Effector CD8-positive, alpha-beta T cell (primary cell): Measurements from ENCODE around the gene SLC39A11.
"Not testable (repeated sequence)": the region's sequence is repeated elsewhere in the genome, so short reads cannot be mapped to it uniquely, and the experiment has no call there.

Source experiments
- DNase-seq: peaks from one replicate; lab custom pipeline; 2025; lab: John Stamatoyannopoulos, UW

The SLC39A11 gene

DNA sequence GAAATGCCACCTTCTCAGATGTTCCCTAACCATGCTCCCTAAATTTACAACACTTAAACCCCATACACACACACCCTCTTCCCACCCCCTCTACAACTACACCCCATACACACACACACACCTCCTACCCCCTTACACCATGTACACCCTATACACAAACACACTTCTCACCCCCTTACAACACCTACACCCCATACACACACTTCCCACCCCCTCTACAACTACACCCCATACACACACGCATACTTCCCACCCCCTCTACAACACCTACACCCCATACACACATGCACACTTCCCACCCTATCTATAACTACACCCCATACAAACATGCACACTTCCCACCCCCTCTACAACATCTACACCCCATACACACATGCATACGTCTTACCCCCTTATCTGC lies 172.0 kb downstream of the SLC39A11 start:
- no peak for DNase-seq

- no peak for DNase-seq
Observed at GRCh38 chr17:72916991-72917390, 175.5 kb downstream of the SLC39A11 start.

- no peak for DNase-seq
Observed at GRCh38 chr17:72915625-72916081, 176.8 kb downstream of the SLC39A11 start.

GRCh38 chr17:72913142-72913682 lies 179.3 kb downstream of the SLC39A11 start:
- no peak for DNase-seq

DNA sequence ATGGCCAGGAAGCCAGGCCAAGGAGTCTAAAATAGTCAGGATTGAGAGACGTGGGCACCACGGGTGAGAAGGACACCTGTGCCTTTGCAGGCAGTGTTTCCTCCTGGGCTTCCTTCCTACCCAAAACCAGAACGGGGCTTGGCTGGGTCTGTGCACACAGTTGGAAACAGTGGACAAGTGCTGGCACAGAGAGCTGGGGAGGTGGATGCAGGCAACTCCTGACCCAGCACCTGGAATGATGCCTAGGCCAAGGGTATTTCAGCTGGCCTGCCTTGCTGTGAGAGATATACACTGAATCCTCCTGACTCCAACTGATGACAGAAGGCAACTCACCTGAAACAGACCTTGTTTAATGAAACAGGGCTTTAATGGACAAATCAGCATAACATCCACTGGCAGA lies 186.2 kb downstream of the SLC39A11 start:
- no peak for DNase-seq

DNA sequence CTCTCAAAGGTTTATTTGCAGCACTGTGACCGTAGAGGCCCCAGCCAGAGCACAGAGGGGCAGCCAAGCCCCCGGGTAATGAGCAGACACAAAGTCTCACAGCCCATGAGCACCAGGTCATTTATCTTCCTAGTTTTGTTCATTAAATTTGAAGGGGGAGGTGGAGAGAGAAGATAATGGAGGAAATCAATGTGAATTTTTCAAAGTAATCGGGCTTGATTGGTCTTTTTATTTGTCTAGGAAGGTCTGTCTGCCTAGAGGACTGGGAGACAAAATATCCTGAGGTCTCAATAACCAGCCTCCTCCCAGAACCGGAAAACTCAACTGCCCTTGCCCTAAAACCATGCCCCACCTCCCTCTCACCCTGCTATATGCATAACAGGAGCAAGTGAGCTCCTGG lies 189.0 kb downstream of the SLC39A11 start:
- DNase-seq = no peak

DNA sequence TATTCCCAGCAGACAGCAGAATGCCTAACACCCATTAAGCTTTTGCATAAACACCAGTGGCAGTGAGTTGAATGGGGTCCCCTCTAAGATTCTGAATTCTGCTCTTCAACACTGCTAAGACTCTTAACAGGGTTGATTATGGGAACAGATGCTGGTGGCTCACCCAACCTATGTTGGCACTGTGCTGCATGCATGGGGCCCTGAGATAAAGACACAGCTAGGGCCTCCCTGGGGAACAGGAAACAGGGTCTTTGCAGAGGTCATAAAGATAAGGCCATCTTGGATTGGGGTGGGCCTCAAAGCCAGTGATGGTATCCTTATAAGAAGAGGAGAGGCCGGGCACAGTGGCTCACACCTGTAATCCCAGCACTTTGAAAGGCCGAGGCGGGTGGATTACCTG lies 190.8 kb downstream of the SLC39A11 start:
- DNase-seq = no peak

DNA sequence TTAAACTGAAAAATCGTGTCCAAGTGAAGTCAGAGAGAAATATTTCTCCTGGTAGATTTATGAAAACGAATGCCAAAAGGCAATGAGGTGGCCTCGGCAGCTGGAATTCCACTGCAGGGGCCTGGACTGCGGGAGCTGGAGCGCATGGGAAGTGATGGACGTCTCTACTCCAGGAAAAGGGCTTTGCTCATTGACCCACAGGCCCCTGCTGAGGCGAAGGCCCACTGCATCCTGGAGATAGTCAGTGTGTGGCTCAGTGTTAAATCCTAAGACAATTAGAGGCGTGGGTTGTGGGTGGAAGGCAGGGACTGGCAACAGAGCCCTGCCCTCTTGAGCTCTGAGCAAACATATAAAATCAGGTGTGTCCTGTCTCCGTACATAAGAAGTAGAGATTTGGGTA lies 191.4 kb downstream of the SLC39A11 start:
- no peak for DNase-seq

- no peak for DNase-seq
Observed at GRCh38 chr17:72900654-72900971, 191.9 kb downstream of the SLC39A11 start.

- DNase-seq = no peak
Observed at GRCh38 chr17:72898725-72899124, 193.8 kb downstream of the SLC39A11 start.

DNA sequence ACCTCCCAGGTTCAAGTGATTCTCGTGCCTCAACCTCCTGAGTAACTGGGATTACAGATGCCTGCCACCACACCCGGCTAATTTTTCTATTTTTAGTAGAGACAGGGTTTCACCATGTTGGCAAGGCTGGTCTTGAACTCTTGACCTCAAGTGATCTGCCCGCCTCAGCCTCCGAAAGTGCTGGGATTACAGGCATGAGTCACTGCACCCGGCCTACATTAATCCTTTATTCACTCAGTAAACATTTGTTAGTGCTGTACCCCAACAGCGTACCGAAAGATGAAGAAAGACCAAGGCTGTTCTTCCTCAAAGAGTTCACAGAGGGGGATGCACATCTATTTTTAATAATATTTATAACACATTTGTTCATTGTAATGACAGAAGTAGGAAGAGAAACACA lies 196.2 kb downstream of the SLC39A11 start:
- not testable (repeated sequence) for DNase-seq

GRCh38 chr17:72891627-72892026 lies 200.9 kb downstream of the SLC39A11 start:
- no peak for DNase-seq

DNA sequence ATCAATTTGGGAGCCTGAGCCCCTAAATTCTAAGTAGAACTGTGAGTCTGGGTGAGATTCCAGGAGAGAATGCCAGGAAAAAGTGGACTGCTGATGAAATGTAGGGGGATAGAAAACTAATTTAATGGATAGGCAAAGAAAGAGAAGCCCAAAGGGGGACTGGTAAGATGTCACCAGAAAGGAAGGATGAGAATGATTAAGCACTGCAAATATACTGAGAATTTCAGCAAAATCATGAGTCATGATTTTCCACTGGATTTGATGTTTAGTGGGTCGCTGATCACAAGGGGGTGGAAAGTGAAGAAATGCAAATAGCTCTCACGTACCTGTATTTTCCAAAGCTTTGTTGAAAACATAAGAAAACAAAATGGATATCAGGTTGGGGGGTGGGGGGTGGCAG lies 201.8 kb downstream of the SLC39A11 start:
- no peak for DNase-seq

DNA sequence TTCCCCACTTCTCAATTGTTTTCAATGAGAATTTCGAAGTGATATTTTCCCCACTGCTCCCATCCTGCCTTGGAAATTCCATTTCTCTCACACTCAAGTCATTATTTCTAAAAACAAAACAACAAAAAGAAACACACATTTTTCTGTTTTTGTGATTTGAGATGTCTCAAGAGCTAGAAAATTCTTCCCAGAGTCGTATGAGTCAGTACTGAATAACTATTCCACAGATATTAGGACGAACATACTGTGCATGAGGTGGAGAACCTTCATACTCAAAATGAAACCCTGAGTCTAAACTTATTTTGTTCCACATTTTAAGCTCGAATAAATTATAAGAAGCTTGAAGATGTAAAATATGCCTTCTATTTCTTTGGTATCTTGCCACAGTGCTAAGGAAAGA lies 204.6 kb downstream of the SLC39A11 start:
- DNase-seq = no peak

DNA sequence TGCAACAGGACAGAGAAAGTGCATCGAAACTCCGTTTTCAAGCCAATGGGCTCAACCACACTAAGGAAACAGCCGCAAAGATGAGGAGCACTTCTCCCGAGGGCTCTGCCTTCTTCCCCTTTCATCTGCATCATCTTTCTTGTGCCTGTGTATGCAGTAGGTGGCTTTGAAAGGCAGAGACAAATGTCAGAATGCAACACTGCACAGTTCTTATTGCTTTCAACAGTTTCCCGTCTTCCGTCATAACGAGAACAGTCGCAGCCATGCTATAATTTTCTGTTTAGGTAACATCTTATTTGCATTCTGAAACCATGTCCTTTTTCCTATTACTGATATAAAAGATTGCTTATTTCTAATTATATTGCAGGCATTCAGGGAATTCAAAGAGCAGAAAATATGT lies 205.2 kb downstream of the SLC39A11 start:
- no peak for DNase-seq

DNA sequence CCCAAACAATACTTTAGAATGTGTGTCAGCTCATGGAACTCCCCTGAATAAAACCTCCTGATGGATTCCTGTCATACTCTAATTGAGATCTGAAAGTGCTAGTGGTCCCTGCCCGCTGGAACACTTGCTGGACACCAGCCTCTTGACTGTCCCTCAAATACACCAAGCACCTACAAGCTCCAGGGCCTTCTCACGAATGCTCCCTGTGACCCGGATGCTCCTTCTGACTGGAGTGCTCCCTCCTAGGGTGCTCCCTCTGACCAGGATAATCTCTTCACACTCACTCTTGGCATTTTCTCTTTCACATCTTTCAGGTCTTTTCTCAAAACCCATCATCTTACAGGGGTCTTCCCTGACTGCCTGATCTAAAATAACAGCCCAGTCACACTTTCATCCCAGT lies 205.9 kb downstream of the SLC39A11 start:
- no peak for DNase-seq

DNA sequence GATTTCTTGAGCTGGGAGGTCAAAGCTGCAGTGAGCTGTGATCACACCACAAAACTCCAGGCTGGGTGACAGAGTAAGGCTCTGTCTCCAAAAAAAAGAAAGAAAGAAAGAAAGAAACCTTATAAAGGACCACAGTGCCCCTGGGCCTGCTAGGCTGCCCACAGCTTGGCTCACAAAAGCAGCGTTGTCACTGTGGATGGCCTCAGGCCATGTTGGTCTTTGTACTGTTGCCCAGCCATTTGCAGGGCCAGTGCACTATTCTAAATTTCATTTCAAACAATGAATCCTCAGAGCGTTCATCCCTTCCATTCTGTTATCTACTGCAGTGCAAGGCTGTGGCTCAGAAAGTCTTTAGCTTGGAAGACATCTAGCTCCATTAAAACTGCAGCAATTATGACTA lies 208.4 kb downstream of the SLC39A11 start:
- no peak for DNase-seq

DNA sequence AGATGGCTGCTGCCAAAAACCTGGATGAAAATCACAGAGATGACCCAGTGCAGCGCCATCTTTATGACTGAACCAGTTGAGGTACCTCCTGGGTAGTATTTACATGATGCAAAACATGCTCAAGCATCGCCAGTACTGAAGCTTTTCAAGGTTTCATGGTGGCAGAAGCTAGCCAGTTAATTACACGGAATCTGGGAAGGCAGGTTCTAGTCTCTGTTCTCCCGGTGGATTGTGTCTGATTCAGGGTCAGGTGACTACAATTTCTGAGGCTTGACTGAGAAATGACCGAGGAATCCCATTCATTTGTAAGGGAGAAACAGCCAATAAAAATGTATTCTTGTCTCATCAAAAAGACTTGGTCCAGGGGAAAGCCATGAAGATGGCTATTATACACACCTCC lies 209.1 kb downstream of the SLC39A11 start:
- DNase-seq = no peak

GRCh38 chr17:72882426-72882825 lies 210.1 kb downstream of the SLC39A11 start:
- no peak for DNase-seq

GRCh38 chr17:72879877-72880276 lies 212.6 kb downstream of the SLC39A11 start:
- DNase-seq = no peak

DNA sequence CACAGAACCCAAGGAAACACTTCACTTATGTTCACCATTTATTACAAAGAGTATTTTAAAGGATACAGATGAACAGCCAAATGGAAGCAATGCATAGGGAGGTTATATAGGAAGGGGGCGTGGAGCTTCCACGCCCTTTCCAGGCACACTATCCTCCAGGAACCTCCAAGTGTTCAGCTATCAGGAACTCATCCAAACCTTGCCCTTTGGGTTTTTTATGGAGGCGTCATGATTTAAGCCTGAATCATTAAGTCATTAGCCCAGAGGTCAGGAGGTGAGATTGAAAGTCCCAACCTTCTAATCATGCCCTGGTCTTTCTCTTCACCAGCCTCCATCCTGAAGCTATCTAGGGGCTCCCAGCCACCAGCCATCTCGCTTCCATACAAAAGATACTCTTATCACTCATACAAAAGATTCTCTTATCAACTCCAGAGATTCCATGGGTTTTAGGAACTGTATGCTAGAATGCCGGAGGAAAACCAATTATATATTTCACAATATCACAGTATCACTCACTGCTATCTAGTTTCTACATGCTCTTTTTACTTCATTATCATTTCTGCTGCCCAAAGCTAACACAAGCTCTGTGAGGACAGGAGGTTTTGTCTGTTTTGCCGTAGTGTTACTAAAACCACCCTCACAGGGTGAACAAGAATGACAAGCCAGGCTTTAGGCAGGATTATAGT lies 213.4 kb downstream of the SLC39A11 start:
- no peak for DNase-seq

GRCh38 chr17:72877348-72877747 lies 215.1 kb downstream of the SLC39A11 start:
- no peak for DNase-seq

- DNase-seq = no peak
Observed at GRCh38 chr17:72876413-72876812, 216.1 kb downstream of the SLC39A11 start.

DNA sequence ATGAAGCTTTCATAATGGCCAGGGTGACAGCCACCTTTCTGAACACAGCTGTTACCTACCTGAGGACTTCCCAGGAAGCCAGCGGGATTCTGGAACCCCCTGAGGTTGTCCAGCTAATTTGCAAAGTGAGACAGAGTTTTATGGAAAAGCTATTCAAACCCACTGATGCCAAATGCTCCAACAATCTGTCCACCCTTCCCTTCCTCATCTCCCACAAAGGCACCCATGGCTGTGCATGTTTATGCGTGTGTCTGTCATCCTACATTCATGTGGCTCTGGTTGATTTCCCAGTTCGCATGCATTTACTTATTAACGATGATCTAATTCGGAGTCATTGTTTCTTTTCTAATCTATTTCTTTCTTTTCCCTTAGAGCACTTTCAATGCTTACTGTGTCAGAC lies 217.1 kb downstream of the SLC39A11 start:
- DNase-seq = no peak
